GM12878 (cell line): ENCODE results near the gene SLC51A. TPM values are rescaled to one million over a fixed set of nuclear protein-coding genes. Genes with fewer than 3 reads are reported as not detected.

Experiments
- ATAC-seq: fragments of 200-7000 bp; cut with Tn5 transposase; 3 replicates; pipeline ENCODE4 v1.9.1; 2020; ENCODE audit warnings: mild to moderate bottlenecking, moderate library complexity
- BruUV-seq: library from RNA; stranded (reverse); fragments of 400-500 nt; replicated peaks from 2 replicates; lab custom pipeline; 2021; lab: Mats Ljungman, UMichigan
- CTCF ChIA-PET: fragments of 300-600 bp; sonication (Branson Sonifier 250); formaldehyde crosslinking; extraction: SDS; loops from one replicate; lab custom pipeline; 2021; ENCODE audit warnings: inconsistent platforms; lab: Yijun Ruan, JAX
- POLR2A ChIA-PET: fragments of 350-600 bp; formaldehyde crosslinking; extraction: SDS; loops from one replicate; lab custom pipeline; 2021; ENCODE audit warnings: inconsistent platforms; lab: Charles Lee
- RAD21 ChIA-PET: fragments of 300-600 bp; sonication (Branson Sonifier 250); formaldehyde crosslinking; loops from one replicate; lab custom pipeline; 2023; ENCODE audit warnings: antibody characterized with exemption; ENCODE audit not compliant: unreplicated experiment; lab: Charles Lee
- SMC1A ChIA-PET: fragments of 300-600 bp; sonication (Branson Sonifier 250); formaldehyde crosslinking; loops from one replicate; lab custom pipeline; 2023; ENCODE audit not compliant: unreplicated experiment, uncharacterized antibody; lab: Charles Lee
- DNase-seq: peaks from one replicate; pipeline ENCODE4 v3.0.0-alpha.2; 2011; ENCODE audit warnings: low read depth, low spot score
- FAIRE-seq: peaks from 3 replicates; lab custom pipeline; 2011; peaks lifted over from hg19 to GRCh38; lab: Jason Lieb, UNC
- H2AFZ ChIP-seq: 2 replicates; pipeline ENCODE4 v1.6.0; 2011; ENCODE audit warnings: low read depth, low read length, control low read depth; ENCODE audit not compliant: control insufficient read depth
- H3K27ac ChIP-seq: 2 replicates; pipeline ENCODE4 v1.5.1; 2011; ENCODE audit warnings: control low read depth; ENCODE audit not compliant: control insufficient read depth, insufficient read depth
- H3K27me3 ChIP-seq, 2 experiments: replicated peaks in 1 of 2; 2 replicates each; pipeline versions ENCODE4 v1.6.0 to v1.6.1; 2011; ENCODE audit warnings: low read length in 1 of 2; ENCODE audit not compliant: control insufficient read depth in 2 of 2, insufficient read depth in 2 of 2
- H3K36me3 ChIP-seq, 2 experiments: 2 replicates each; pipeline ENCODE4 v1.5.1; 2011; ENCODE audit warnings: low read length in 1 of 2; ENCODE audit not compliant: control insufficient read depth in 2 of 2, insufficient read depth in 2 of 2
- H3K4me1 ChIP-seq: 2 replicates; pipeline ENCODE4 v1.6.1; 2011; ENCODE audit warnings: mild to moderate bottlenecking, low read length, moderate library complexity, mixed read lengths; ENCODE audit not compliant: control insufficient read depth, insufficient read depth
- H3K4me2 ChIP-seq: 2 replicates; pipeline ENCODE4 v1.6.0; 2011; ENCODE audit warnings: control low read depth; ENCODE audit not compliant: control insufficient read depth, insufficient read depth
- H3K4me3 ChIP-seq: fragments of 200-600 bp; sonication (generic); 2 replicates; pipeline ENCODE4 v1.5.1; 2016
- H3K79me2 ChIP-seq: 2 replicates; pipeline ENCODE4 v1.6.0; 2011; ENCODE audit warnings: low read length; ENCODE audit not compliant: control insufficient read depth, insufficient read depth
- H3K9ac ChIP-seq: 2 replicates; pipeline ENCODE4 v1.8.0; 2011; ENCODE audit warnings: low read length, control low read depth, mixed read lengths; ENCODE audit not compliant: control insufficient read depth, insufficient read depth
- H3K9me3 ChIP-seq: replicated peaks from 3 replicates; pipeline ENCODE4 v1.5.1; 2011; ENCODE audit warnings: mild to moderate bottlenecking, low read length; ENCODE audit not compliant: control insufficient read depth, insufficient read depth
- H4K20me1 ChIP-seq: 2 replicates; pipeline ENCODE4 v1.6.0; 2011; ENCODE audit not compliant: control insufficient read depth, insufficient read depth
- CHD2 ChIP-seq: IDR thresholded peaks from 2 replicates; pipeline ENCODE4 v1.6.1; 2011; ENCODE audit warnings: low read depth, low read length, improper control_type of control experiment, borderline replicate concordance
- DPF2 ChIP-seq: fragments of 450-650 bp; IDR thresholded peaks from 2 replicates; pipeline ENCODE4 v1.6.1; 2017; ENCODE audit warnings: mild to moderate bottlenecking
- IKZF2 ChIP-seq, 2 experiments: fragments of 450-650 bp; IDR thresholded peaks; 2 replicates each; pipeline ENCODE4 v1.6.1; 2017; ENCODE audit warnings: mild to moderate bottlenecking in 2 of 2, moderate library complexity in 2 of 2
- NFYA ChIP-seq: IDR thresholded peaks from 2 replicates; pipeline ENCODE4 v1.6.1; 2011; ENCODE audit warnings: low read depth, mild to moderate bottlenecking, low read length, improper control_type of control experiment, borderline replicate concordance
- PRDM15 ChIP-seq: fragments of 450-650 bp; formaldehyde crosslinking; IDR thresholded peaks from 2 replicates; pipeline ENCODE4 v1.4.0; 2020; ENCODE audit warnings: mild to moderate bottlenecking, moderate library complexity
- SIN3A ChIP-seq: IDR thresholded peaks from 2 replicates; pipeline ENCODE4 v1.6.1; 2012; ENCODE audit warnings: low read depth, low read length, improper control_type of control experiment
- ZNF207 ChIP-seq: fragments of 450-650 bp; IDR thresholded peaks from 2 replicates; pipeline ENCODE4 v1.6.1; 2014; ENCODE audit warnings: antibody characterized with exemption, mild to moderate bottlenecking, borderline replicate concordance
- WGBS: methylation state at CpG from one replicate; pipeline ENCODE4 v1.1.6; 2016; ENCODE audit warnings: low lambda C conversion rate; ENCODE audit not compliant: insufficient replicate concordance, insufficient coverage; ENCODE audit errors: missing lambda C conversion rate; 5-methylcytosine and 5-hydroxymethylcytosine counted together
- in situ Hi-C: fragments of 300-500 bp; cut with MboI; formaldehyde crosslinking; loops from 9 replicates; pipeline ENCODE4 v1.14.3; 2018; ENCODE audit warnings: mixed read lengths
- intact Hi-C: fragments of 100-400 bp; cut with micrococcal nuclease; formaldehyde crosslinking; loops from one replicate; pipeline ENCODE4 v1.14.2; 2022; ENCODE audit not compliant: unreplicated experiment
- polyA plus RNA-seq, 11 experiments: library from polyadenylated mRNA; depleted of rRNA in 4 of 11; unstranded in 6 of 11; stranded (reverse) in 5 of 11; fragments of >200 nt; fragmentation: Nextera tagmentation in 4 of 11; fragmentation: Illumina TruSeq in 1 of 11; extraction: Ambion mirVana in 4 of 11; extraction: Trizol in 1 of 11; gene quantifications; 1 replicate in 1 of 11; 2 replicates in 10 of 11; pipeline versions ENCODE4 v1.2.1 to v1.2.3, GENCODE V29; 2011 to 2016; ENCODE audit warnings: inconsistent platforms in 2 of 11, missing spikeins in 2 of 11, low read depth in 1 of 11
- total RNA-seq, 4 experiments: library from RNA; depleted of rRNA in 3 of 4; stranded (reverse); fragments of >200 nt in 3 of 4; fragmentation: Illumina TruSeq in 1 of 4; extraction: Trizol in 1 of 4; gene quantifications; 2 replicates each; pipeline versions ENCODE4 v1.2.1 to v1.2.3, GENCODE V29; 2013 to 2021
- TF ChIP-seq, protein P1 (sequence below): IDR thresholded peaks from 2 replicates; pipeline ENCODE4 v1.6.1; 2011; ENCODE audit warnings: low read depth, low read length, improper control_type of control experiment, borderline replicate concordance
- TF ChIP-seq, protein P2 (sequence below): fragments of 450-650 bp; conservative IDR thresholded peaks from 2 replicates; pipeline ENCODE4 v1.6.1; 2017; ENCODE audit warnings: mild to moderate bottlenecking, moderate library complexity

The SLC51A gene
- total and polyA plus RNA-seq, 10 of the 15 experiments (the other 5 are each of a cell fraction or from before 2014, with no cell fraction given) = 0.99 to 3.9 (median 2.2) TPM; not detected in 6

DNA sequence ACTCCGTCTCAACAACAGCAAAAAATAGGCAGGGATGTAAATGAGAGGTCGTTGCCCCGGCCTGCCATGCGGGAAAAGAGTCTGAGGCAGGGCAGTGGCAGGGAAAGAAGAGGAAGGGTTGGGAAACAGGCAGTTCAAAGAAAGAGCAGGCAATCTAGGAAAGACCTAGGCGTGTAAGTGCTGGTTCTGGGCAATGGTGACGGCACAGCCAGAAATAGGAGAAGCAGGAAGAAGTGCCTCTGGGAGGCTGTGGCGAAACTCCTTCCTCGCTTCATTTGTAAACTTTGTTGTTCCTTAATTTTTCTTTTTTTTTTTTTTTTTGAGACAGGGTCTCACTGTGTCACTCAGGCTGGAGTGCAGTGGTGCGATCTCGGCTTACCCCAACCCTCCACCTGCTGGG is 4.3 kb downstream of the SLC51A start:
- peaks cover 10% of the 10 kb centered on the region for H3K4me1 ChIP-seq
- no peak overlapping the region for H3K4me3 ChIP-seq
- no peaks in the 10 kb centered on the region for H3K27me3 ChIP-seq
- 83% methylated on average over 8 of the region's 10 CpGs for WGBS
- no peak overlapping the region for H2AFZ ChIP-seq
- ChIA-PET POLR2A (interaction anchor here (1.0 kb wide), 1 partner anchor 21 kb away, joined by 4 read pairs; no protein-coding TSS in a partner anchor), RAD21 (interaction anchor here (2.0 kb wide), 1 partner anchor 148 kb away, joined by 6 read pairs; no protein-coding TSS in a partner anchor)
- H3K9me3 ChIP-seq = no peaks in the 10 kb centered on the region
- ATAC-seq = no peak
- TF ChIP-seq, protein P1, sequence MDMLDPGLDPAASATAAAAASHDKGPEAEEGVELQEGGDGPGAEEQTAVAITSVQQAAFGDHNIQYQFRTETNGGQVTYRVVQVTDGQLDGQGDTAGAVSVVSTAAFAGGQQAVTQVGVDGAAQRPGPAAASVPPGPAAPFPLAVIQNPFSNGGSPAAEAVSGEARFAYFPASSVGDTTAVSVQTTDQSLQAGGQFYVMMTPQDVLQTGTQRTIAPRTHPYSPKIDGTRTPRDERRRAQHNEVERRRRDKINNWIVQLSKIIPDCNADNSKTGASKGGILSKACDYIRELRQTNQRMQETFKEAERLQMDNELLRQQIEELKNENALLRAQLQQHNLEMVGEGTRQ = no peak
- no peak for TF ChIP-seq NFYA
- no peak for TF ChIP-seq PRDM15
- no peak for TF ChIP-seq CHD2
- TF ChIP-seq, protein P2, sequence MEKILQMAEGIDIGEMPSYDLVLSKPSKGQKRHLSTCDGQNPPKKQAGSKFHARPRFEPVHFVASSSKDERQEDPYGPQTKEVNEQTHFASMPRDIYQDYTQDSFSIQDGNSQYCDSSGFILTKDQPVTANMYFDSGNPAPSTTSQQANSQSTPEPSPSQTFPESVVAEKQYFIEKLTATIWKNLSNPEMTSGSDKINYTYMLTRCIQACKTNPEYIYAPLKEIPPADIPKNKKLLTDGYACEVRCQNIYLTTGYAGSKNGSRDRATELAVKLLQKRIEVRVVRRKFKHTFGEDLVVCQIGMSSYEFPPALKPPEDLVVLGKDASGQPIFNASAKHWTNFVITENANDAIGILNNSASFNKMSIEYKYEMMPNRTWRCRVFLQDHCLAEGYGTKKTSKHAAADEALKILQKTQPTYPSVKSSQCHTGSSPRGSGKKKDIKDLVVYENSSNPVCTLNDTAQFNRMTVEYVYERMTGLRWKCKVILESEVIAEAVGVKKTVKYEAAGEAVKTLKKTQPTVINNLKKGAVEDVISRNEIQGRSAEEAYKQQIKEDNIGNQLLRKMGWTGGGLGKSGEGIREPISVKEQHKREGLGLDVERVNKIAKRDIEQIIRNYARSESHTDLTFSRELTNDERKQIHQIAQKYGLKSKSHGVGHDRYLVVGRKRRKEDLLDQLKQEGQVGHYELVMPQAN = no peak
- no peak for TF ChIP-seq DPF2
- TF ChIP-seq ZNF207 = no peak
- no peak for TF ChIP-seq SIN3A
- no peak for TF ChIP-seq IKZF2 (IDR thresholded peaks at IDR 0.05)
- TF ChIP-seq, all 136 proteins: peak for 0
- BruUV-seq = no TSS peak
- Histone ChIP-seq H3K36me3 (no peaks in the 10 kb centered on the region), H3K9ac (no peak overlapping the region), H3K4me2 (no peak overlapping the region), H4K20me1 (no peaks in the 10 kb centered on the region), H3K27ac (no peak overlapping the region), H3K79me2 (no peaks in the 10 kb centered on the region)
- SMC1A ChIA-PET = interaction anchor here (2.8 kb wide), 1 partner anchor 12 kb away, joined by 9 read pairs; no protein-coding TSS in a partner anchor
- CTCF ChIA-PET = interaction anchor here (1.2 to 1.3 kb wide), 2 partner anchors 11 to 301 kb away, joined by 3 to 5 read pairs; no protein-coding TSS in a partner anchor
- intact Hi-C loops = no loop called here
- FAIRE-seq (no peak), DNase-seq (no peak)
- in situ Hi-C loops = no loop called here
